Thyroid gland (tissue), 4 donors: ENCODE data around the gene PPP2R2C. TPM values are rescaled to one million over a fixed set of nuclear protein-coding genes. Genes with fewer than 3 reads are reported as not detected.

Experiments used
- DNase-seq, 2 donors: peaks; one replicate each; pipeline ENCODE4 v3.0.0-alpha.2; 2019
- H3K27ac ChIP-seq, 3 donors: fragments of 200-600 bp; sonication (generic); 1 replicate in 2 of 3; 2 replicates in 1 of 3; pipeline ENCODE4 v1.5.1; 2016 to 2019; ENCODE audit warnings: mild to moderate bottlenecking in 1 of 3, moderate library complexity in 1 of 3
- H3K27me3 ChIP-seq: fragments of 200-600 bp; sonication (generic); one replicate; pipeline ENCODE4 v1.5.1; 2019
- H3K36me3 ChIP-seq, 2 donors: fragments of 200-600 bp; sonication (generic); one replicate each; pipeline ENCODE4 v1.5.1; 2016 to 2019
- H3K4me1 ChIP-seq, 2 donors: fragments of 200-600 bp; sonication (generic); one replicate each; pipeline ENCODE4 v1.5.1; 2017 to 2019
- H3K4me3 ChIP-seq, 3 donors: fragments of 200-600 bp; sonication (generic); replicated peaks in 1 of 3; 1 replicate in 2 of 3; 2 replicates in 1 of 3; pipeline ENCODE4 v1.5.1; 2016; ENCODE audit warnings: mild to moderate bottlenecking in 1 of 3
- H3K9me3 ChIP-seq: fragments of 200-600 bp; sonication (generic); one replicate; pipeline ENCODE4 v1.5.1; 2017
- CTCF ChIP-seq, 6 experiments: fragments of 200-600 bp in 3 of 6; fragments of 450-650 bp in 3 of 6; sonication (generic) in 3 of 6; IDR thresholded peaks; one replicate each; pipeline ENCODE4 v1.5.1; 2016 to 2019; ENCODE audit warnings: antibody characterized with exemption in 6 of 6, mild to moderate bottlenecking in 2 of 6, inconsistent platforms in 1 of 6, moderate library complexity in 1 of 6
- POLR2A ChIP-seq, 2 donors: fragments of 450-650 bp; IDR thresholded peaks; one replicate each; pipeline ENCODE4 v1.6.1; 2017; ENCODE audit warnings: antibody characterized with exemption in 2 of 2, mild to moderate bottlenecking in 2 of 2, moderate library complexity in 1 of 2
- WGBS, 2 donors: methylation state at CpG; one replicate each; pipeline ENCODE4 v1.1.5; 2017; 5-methylcytosine and 5-hydroxymethylcytosine counted together
- intact Hi-C: fragments of 100-400 bp; cut with DNase I; formaldehyde crosslinking; loops from one replicate; pipeline ENCODE4 v1.15.1; 2023
- total RNA-seq, 4 donors: library from RNA; depleted of rRNA; stranded (reverse); fragments of >200 nt; gene quantifications; one replicate each; pipeline ENCODE4 v1.2.3, GENCODE V29; 2016

PPP2R2C gene
- total RNA-seq, 4 donors from 2014 or later: 0.15 to 1.5 (median 0.33) TPM; not detected in 1

GRCh38 chr4:6337331-6337935, 135.0 kb downstream of the PPP2R2C start:
- 25 to 28% methylated on average over 17 to 19 of the region's 19 CpGs for WGBS, 2 donors
- Histone ChIP-seq H3K36me3 (no peaks in the 10 kb centered on the region), H3K4me1 (no peaks in the 10 kb centered on the region), H3K9me3 (no peaks in the 10 kb centered on the region), H3K4me3 (no peak overlapping the region), H3K27me3 (no peaks in the 10 kb centered on the region), H3K27ac (no peak overlapping the region)
- intact Hi-C loops: no loop called here
- TF ChIP-seq CTCF (IDR thresholded peaks at IDR 0.05): no peak
- no peak for TF ChIP-seq POLR2A (IDR thresholded peaks at IDR 0.05)
- DNase-seq: no peak

- intact Hi-C loops: no loop called here
- no peaks in the 10 kb centered on the region for H3K4me1 ChIP-seq
- no peaks in the 10 kb centered on the region for H3K27me3 ChIP-seq
Observed at GRCh38 chr4:6336166-6336565, 136.2 kb downstream of the PPP2R2C start.

GRCh38 chr4:6335040-6335590, 137.3 kb downstream of the PPP2R2C start:
- Histone ChIP-seq H3K36me3 (no peaks in the 10 kb centered on the region), H3K4me3 (no peak overlapping the region), H3K4me1 (no peaks in the 10 kb centered on the region), H3K9me3 (no peaks in the 10 kb centered on the region), H3K27me3 (no peaks in the 10 kb centered on the region), H3K27ac (no peak overlapping the region)
- DNase-seq: no peak
- intact Hi-C loops: no loop called here
- WGBS, 2 donors: 70 to 75% methylated on average over 12 of the region's 12 CpGs
- TF ChIP-seq CTCF (IDR thresholded peaks at IDR 0.05) (no peak), POLR2A (IDR thresholded peaks at IDR 0.05) (no peak)

More at GRCh38 chr4:6336166-6336565, 136.2 kb downstream of the PPP2R2C start:
- Histone ChIP-seq H3K9me3 (no peaks in the 10 kb centered on the region), H3K27ac (no peak overlapping the region), H3K4me3 (no peak overlapping the region), H3K36me3 (no peaks in the 10 kb centered on the region)
- no peak for DNase-seq
- TF ChIP-seq CTCF (IDR thresholded peaks at IDR 0.05) (no peak), POLR2A (IDR thresholded peaks at IDR 0.05) (no peak)
- 71 to 87% methylated on average over 10 to 12 of the region's 13 CpGs for WGBS, 2 donors

GRCh38 chr4:6334203-6334887, 138.1 kb downstream of the PPP2R2C start:
- TF ChIP-seq CTCF (IDR thresholded peaks at IDR 0.05): no peak
- TF ChIP-seq POLR2A (IDR thresholded peaks at IDR 0.05): no peak
- no peaks in the 10 kb centered on the region for H3K9me3 ChIP-seq
- intact Hi-C loops: loop anchor here (5.0 kb wide), 1 partner anchor 337 kb away; no protein-coding TSS in a partner anchor
- no peak overlapping the region for H3K4me3 ChIP-seq
- DNase-seq: no peak
- H3K27me3 ChIP-seq: no peaks in the 10 kb centered on the region
- no peaks in the 10 kb centered on the region for H3K4me1 ChIP-seq
- 64 to 86% methylated on average over 5 of the region's 5 CpGs for WGBS, 2 donors
- H3K36me3 ChIP-seq: no peaks in the 10 kb centered on the region
- H3K27ac ChIP-seq: no peak overlapping the region
